GM12865 (cell line): ENCODE measurements around the gene KRTAP10-8.
"Not testable (repeated sequence)": the region's sequence is repeated elsewhere in the genome, so short reads cannot be mapped to it uniquely, and the experiment has no call there.

Experiments
- DNase-seq: peaks from one replicate; pipeline ENCODE4 v3.0.0; 2010; ENCODE audit warnings: low read depth
- H3K4me3 ChIP-seq: 2 replicates; pipeline ENCODE4 v1.5.1; 2011; ENCODE audit warnings: mild to moderate bottlenecking, low read depth, low read length, control low read depth
- TF ChIP-seq, protein P1 (sequence below): IDR thresholded peaks from 2 replicates; pipeline ENCODE4 v1.5.1; 2011; ENCODE audit warnings: low read length, control low read depth, low read depth, inconsistent platforms; ENCODE audit not compliant: insufficient read depth; ENCODE audit errors: missing control alignments

The KRTAP10-8 gene

DNA sequence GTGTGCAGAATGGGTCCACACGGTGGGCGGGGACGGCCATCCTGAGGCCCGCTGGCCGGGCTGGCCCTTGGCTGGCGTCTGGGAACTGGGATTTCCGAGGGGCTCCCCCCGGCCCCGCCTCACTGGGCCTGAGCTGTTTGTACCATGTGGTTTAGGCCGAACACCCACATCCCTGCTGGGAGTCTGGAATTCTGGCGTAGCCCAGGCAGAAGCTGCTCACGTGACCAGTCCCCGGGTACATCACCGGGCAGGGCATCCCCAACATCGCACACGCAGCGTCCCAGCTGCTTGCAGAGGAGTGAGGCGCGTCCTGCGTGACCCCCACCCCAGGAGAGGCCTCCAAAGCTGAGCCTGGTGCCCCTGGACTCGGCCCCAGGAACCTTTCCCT, 9.4 kb upstream of the KRTAP10-8 start:
- DNase-seq, result no peak
- no peak overlapping the region for H3K4me3 ChIP-seq
- TF ChIP-seq, protein P1, sequence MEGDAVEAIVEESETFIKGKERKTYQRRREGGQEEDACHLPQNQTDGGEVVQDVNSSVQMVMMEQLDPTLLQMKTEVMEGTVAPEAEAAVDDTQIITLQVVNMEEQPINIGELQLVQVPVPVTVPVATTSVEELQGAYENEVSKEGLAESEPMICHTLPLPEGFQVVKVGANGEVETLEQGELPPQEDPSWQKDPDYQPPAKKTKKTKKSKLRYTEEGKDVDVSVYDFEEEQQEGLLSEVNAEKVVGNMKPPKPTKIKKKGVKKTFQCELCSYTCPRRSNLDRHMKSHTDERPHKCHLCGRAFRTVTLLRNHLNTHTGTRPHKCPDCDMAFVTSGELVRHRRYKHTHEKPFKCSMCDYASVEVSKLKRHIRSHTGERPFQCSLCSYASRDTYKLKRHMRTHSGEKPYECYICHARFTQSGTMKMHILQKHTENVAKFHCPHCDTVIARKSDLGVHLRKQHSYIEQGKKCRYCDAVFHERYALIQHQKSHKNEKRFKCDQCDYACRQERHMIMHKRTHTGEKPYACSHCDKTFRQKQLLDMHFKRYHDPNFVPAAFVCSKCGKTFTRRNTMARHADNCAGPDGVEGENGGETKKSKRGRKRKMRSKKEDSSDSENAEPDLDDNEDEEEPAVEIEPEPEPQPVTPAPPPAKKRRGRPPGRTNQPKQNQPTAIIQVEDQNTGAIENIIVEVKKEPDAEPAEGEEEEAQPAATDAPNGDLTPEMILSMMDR, result no peak

DNA sequence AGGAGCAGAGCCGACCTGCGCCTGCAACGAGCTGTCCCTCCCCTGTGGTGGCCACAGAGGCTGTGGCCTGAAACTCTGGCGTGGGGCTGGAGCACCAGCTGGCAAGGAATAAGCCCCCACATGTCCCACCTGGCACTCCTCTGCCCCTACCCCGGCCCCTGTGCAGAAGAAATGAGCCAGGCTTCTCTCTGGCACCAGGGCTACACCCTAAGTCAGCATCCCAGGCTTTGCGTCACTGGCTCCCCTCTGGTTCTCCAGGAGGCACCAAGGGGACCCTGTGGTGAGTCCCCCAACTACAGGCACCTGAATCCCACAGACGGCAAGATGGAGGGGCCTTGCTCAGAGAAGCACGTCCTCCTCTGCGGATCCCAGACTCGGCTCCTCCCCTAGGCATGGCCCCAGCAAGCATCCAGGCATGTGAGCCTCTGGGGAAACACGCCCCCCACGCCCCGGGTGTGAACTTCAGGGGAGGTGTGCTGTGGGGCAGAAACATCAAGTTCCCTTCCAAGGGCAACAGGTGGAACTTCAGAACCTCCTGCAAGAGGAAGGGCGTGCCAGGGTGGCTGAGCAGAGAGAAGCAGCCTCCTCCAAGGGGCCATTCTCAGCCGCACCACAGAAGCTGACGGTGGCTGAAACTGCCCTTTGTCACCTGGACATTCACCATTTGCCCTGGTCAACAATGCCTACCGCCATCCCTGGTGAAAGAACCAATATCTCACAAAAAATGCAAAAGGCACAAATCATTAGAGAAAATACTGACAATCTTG, 8.6 kb upstream of the KRTAP10-8 start:
- no peak for DNase-seq
- TF ChIP-seq, protein P1, result no peak
- no peak overlapping the region for H3K4me3 ChIP-seq

- TF ChIP-seq, protein P1, result no peak
- no peak overlapping the region for H3K4me3 ChIP-seq
- no peak for DNase-seq
Measured at GRCh38 chr21:44603911-44604310, 8.0 kb upstream of the KRTAP10-8 start.

- no peak for DNase-seq
- H3K4me3 ChIP-seq, result no peak overlapping the region
- TF ChIP-seq, protein P1, result no peak
Measured at GRCh38 chr21:44606495-44606894, 5.4 kb upstream of the KRTAP10-8 start.

- no peak for DNase-seq
- H3K4me3 ChIP-seq, result no peak overlapping the region
- TF ChIP-seq, protein P1, result no peak
Measured at GRCh38 chr21:44609193-44609592, 2.7 kb upstream of the KRTAP10-8 start.

DNA sequence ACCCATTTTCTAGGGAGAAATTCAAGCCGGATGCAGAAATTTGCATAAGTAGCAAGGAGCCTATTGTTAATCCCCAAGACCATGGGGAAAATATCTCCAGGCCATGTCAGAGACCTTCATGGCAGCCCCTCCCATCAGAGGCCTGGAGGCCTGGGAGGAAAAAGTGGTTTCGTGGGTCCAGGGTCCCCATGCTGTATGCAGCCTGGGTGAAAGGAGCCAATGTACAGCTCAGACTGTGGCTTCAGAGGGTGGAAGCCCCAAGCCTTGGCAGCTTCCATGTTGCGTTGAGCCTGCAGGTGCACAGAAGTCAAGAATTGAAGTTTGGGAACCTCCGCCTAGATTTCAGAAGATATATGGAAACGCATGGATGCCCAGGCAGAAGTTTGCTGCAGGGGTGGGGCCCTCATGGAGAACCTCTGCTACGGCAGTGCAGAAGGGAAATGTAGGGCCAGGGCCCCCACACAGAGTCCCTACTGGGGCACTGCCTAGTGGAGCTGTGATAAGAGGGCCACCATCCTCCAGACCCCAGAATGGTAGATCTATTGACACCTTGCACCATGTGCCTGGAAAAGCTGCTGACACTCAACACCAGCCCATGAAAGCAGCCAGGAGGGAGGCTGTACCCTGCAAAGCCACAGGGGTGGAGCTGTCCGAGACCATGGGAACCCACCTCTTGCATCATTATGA, 1.6 kb upstream of the KRTAP10-8 start:
- DNase-seq, H3K4me3 ChIP-seq: not testable (repeated sequence)

GRCh38 chr21:44611551-44611950, 328 bp upstream of the KRTAP10-8 start:
- no peak overlapping the region for H3K4me3 ChIP-seq
- no peak for DNase-seq
- TF ChIP-seq, protein P1, result no peak
